ENCODE measurements around the gene CRABP1.

- TF ChIP-seq CTCF (IDR thresholded peaks at IDR 0.05) (no peak), POLR2A (IDR thresholded peaks at IDR 0.05) (no peak)
These were observed 53.9 kb downstream of the CRABP1 start for GRCh38 chr15:78394026-78394425.

Measured in right lobe of liver (tissue), 4 donors.